Keratinocyte (primary cell): ENCODE data around the gene FST. TPM values are rescaled to one million over a fixed set of nuclear protein-coding genes. Genes with fewer than 3 reads are reported as not detected.

Experiments
- DNase-seq: peaks from one replicate; pipeline ENCODE4 v3.0.0-alpha.2; 2011; ENCODE audit warnings: low read depth, missing footprints, low spot score
- FAIRE-seq: peaks from 2 replicates; lab custom pipeline; 2011; peaks lifted over from hg19 to GRCh38; lab: Jason Lieb, UNC
- H2AFZ ChIP-seq: 2 replicates; pipeline ENCODE4 v1.6.0; 2012; ENCODE audit warnings: low read length, control low read depth, inconsistent platforms; ENCODE audit not compliant: control insufficient read depth
- H3K27ac ChIP-seq: 2 replicates; pipeline ENCODE4 v1.5.1; 2011; ENCODE audit warnings: low read length; ENCODE audit not compliant: control insufficient read depth, insufficient read depth
- H3K27me3 ChIP-seq: 3 replicates; pipeline ENCODE4 v1.6.0; 2011; ENCODE audit warnings: low read length; ENCODE audit not compliant: control insufficient read depth, insufficient read depth; ENCODE audit errors: extremely low read depth
- H3K36me3 ChIP-seq, 2 experiments: 2 replicates in 1 of 2; 3 replicates in 1 of 2; pipeline ENCODE4 v1.5.1; 2011; ENCODE audit warnings: low read length in 2 of 2, mild to moderate bottlenecking in 1 of 2; ENCODE audit not compliant: control insufficient read depth in 2 of 2, insufficient read depth in 2 of 2; ENCODE audit errors: extremely low read depth in 1 of 2
- H3K4me1 ChIP-seq: 3 replicates; pipeline ENCODE4 v1.5.1; 2011; ENCODE audit warnings: low read length; ENCODE audit not compliant: control insufficient read depth, insufficient read depth; ENCODE audit errors: extremely low read depth
- H3K4me2 ChIP-seq: 3 replicates; pipeline ENCODE4 v1.6.0; 2011; ENCODE audit warnings: low read depth, low read length; ENCODE audit not compliant: control insufficient read depth, insufficient read depth; ENCODE audit errors: extremely low read depth
- H3K4me3 ChIP-seq, 3 experiments: fragments of 200-600 bp in 1 of 3; sonication (generic) in 1 of 3; 2 replicates in 2 of 3; 3 replicates in 1 of 3; pipeline ENCODE4 v1.5.1; 2011 to 2016; ENCODE audit warnings: low read length in 3 of 3, mild to moderate bottlenecking in 3 of 3, control low read depth in 2 of 3, inconsistent platforms in 1 of 3, low read depth in 1 of 3, mixed read lengths in 1 of 3, mixed run types in 1 of 3, moderate library complexity in 1 of 3; ENCODE audit not compliant: control insufficient read depth in 2 of 3, insufficient read depth in 2 of 3; ENCODE audit errors: extremely low read depth in 1 of 3
- H3K79me2 ChIP-seq: 2 replicates; pipeline ENCODE4 v1.6.0; 2012; ENCODE audit warnings: low read length; ENCODE audit not compliant: control insufficient read depth, insufficient read depth
- H3K9ac ChIP-seq: 3 replicates; pipeline ENCODE4 v1.6.0; 2011; ENCODE audit warnings: low read length; ENCODE audit not compliant: control insufficient read depth, insufficient read depth; ENCODE audit errors: extremely low read depth
- H3K9me1 ChIP-seq: 3 replicates; pipeline ENCODE4 v1.6.0; 2011; ENCODE audit warnings: low read length; ENCODE audit not compliant: control insufficient read depth, insufficient read depth; ENCODE audit errors: extremely low read depth
- H3K9me3 ChIP-seq: 2 replicates; pipeline ENCODE4 v1.5.1; 2012; ENCODE audit warnings: low read depth, low read length; ENCODE audit not compliant: control insufficient read depth
- H4K20me1 ChIP-seq: 3 replicates; pipeline ENCODE4 v1.6.0; 2011; ENCODE audit warnings: low read length; ENCODE audit not compliant: control insufficient read depth, insufficient read depth; ENCODE audit errors: extremely low read depth
- CTCF ChIP-seq, 3 experiments: IDR thresholded peaks in 1 of 3; conservative IDR thresholded peaks in 1 of 3; optimal IDR thresholded peaks in 1 of 3; 2 replicates in 2 of 3; 3 replicates in 1 of 3; pipeline versions ENCODE3 to v1.5.1; 2011; ENCODE audit warnings: low read length in 3 of 3, mild to moderate bottlenecking in 3 of 3, moderate library complexity in 2 of 3, control low read depth in 1 of 3, inconsistent platforms in 1 of 3; ENCODE audit not compliant: insufficient read depth in 2 of 3; ENCODE audit errors: extremely low read depth in 1 of 3
- EZH2 ChIP-seq: IDR thresholded peaks from one replicate; pipeline ENCODE4 v1.6.1; 2012; ENCODE audit warnings: inconsistent platforms, mild to moderate bottlenecking, low read length, moderate library complexity
- dilution Hi-C: fragments of 300-500 bp; cut with MboI; formaldehyde crosslinking; loops from one replicate; pipeline ENCODE4 v1.7.0; 2020; ENCODE audit warnings: low sequenced_read_pairs; ENCODE audit not compliant: extremely low pct_ligation_motif_present
- polyA plus RNA-seq, 5 experiments: library from polyadenylated mRNA; depleted of rRNA in 3 of 5; stranded (reverse) in 3 of 5; stranded (forward) in 1 of 5; unstranded in 1 of 5; fragments of >200 nt; gene quantifications; 1 replicate in 1 of 5; 2 replicates in 3 of 5; 3 replicates in 1 of 5; pipeline versions ENCODE4 v1.2.1 to v1.2.3, GENCODE V29; 2011 to 2012; ENCODE audit warnings: missing spikeins in 2 of 5, low read depth in 1 of 5, low replicate concordance in 1 of 5

FST gene
- polyA plus RNA-seq, 1 donor (not counting 4 experiments of a cell fraction or from before 2014, with no cell fraction given): 276 TPM

GRCh38 chr5:53436480-53437191, 43.8 kb upstream of the FST start:
- H4K20me1 ChIP-seq: no peaks in the 10 kb centered on the region
- H3K9ac ChIP-seq: no peak overlapping the region
- no peaks in the 10 kb centered on the region for H3K27me3 ChIP-seq
- FAIRE-seq (no peak), DNase-seq (no peak)
- H3K9me3 ChIP-seq: no peaks in the 10 kb centered on the region
- no peaks in the 10 kb centered on the region for H3K9me1 ChIP-seq
- no peaks in the 10 kb centered on the region for H3K79me2 ChIP-seq
- H2AFZ ChIP-seq: no peak overlapping the region
- dilution Hi-C loops: no loop called here
- no peak overlapping the region for H3K27ac ChIP-seq
- no peaks in the 10 kb centered on the region for H3K36me3 ChIP-seq
- H3K4me3 ChIP-seq: no peak overlapping the region
- H3K4me1 ChIP-seq: peaks cover 4% of the 10 kb centered on the region
- no peak overlapping the region for H3K4me2 ChIP-seq
- TF ChIP-seq CTCF (optimal IDR thresholded peaks at IDR 0.05 in 1 of 3, IDR thresholded peaks at IDR 0.05 in 1 of 3, conservative IDR thresholded peaks at IDR 0.05 in 1 of 3; ENCODE audit: extremely low read depth in 1 of 3, insufficient read depth in 2 of 3, low read length in 3 of 3) (no peak), EZH2 (no peak)

GRCh38 chr5:53438079-53438478, 42.4 kb upstream of the FST start:
- TF ChIP-seq CTCF (optimal IDR thresholded peaks at IDR 0.05 in 1 of 3, IDR thresholded peaks at IDR 0.05 in 1 of 3, conservative IDR thresholded peaks at IDR 0.05 in 1 of 3; ENCODE audit: extremely low read depth in 1 of 3, insufficient read depth in 2 of 3, low read length in 3 of 3): no peak
- TF ChIP-seq EZH2: no peak

More at GRCh38 chr5:53438079-53438478, 42.4 kb upstream of the FST start:
- dilution Hi-C loops: no loop called here
- Histone ChIP-seq H3K9me1 (no peaks in the 10 kb centered on the region), H4K20me1 (no peaks in the 10 kb centered on the region), H3K27ac (no peak overlapping the region), H2AFZ (no peak overlapping the region), H3K9me3 (no peaks in the 10 kb centered on the region), H3K79me2 (no peaks in the 10 kb centered on the region), H3K4me1 (peaks cover 4% of the 10 kb centered on the region), H3K27me3 (no peaks in the 10 kb centered on the region), H3K36me3 (no peaks in the 10 kb centered on the region), H3K9ac (no peak overlapping the region), H3K4me2 (no peak overlapping the region), H3K4me3 (no peak overlapping the region)
- FAIRE-seq (no peak), DNase-seq (no peak)
